NCI-H446 (cell line): ENCODE results near the gene FERD3L.

ENCODE experiments used
- DNase-seq, 2 experiments: peaks; one replicate each; lab custom pipeline; 2025; lab: John Stamatoyannopoulos, UW

FERD3L gene

DNA sequence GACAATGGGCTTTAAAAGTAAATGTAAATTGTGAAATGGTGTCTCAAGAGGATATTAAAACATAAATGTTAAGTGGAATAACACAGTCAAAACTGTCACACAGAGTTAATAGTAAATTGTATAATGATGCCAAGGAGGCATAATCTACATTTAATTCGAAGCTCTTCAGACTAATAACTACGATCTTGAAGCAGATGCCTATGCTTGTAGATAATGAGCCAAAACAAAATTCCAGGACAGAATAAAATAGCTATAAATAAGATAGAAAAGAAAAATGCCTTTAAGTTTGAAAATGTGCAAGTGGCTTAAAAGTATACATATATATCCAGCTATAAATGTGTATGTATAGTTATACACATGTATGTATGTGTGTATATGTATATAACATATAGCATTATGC, 45.3 kb downstream of the FERD3L start:
- DNase-seq, result no peak

DNA sequence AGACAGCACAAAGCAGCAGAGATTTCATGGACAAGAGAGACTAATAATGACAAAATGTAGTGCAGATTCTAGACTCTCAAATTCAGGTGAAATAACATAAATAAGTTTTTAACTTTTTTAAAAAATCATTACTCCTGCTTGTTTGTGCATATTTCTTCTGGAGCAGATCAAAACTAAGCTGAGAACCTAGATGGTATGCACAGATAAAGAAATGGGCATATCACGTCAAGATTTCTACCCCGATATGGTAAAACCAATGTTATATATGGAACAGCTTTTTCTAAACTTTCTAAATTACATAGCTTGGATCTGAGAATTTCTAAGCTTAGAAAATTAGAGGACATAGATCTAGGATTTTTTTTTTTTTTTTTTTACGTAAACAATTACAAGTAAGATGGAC, 46.0 kb downstream of the FERD3L start:
- DNase-seq, result no peak

GRCh38 chr7:19098510-19098909, 46.7 kb downstream of the FERD3L start:
- no peak for DNase-seq

DNA sequence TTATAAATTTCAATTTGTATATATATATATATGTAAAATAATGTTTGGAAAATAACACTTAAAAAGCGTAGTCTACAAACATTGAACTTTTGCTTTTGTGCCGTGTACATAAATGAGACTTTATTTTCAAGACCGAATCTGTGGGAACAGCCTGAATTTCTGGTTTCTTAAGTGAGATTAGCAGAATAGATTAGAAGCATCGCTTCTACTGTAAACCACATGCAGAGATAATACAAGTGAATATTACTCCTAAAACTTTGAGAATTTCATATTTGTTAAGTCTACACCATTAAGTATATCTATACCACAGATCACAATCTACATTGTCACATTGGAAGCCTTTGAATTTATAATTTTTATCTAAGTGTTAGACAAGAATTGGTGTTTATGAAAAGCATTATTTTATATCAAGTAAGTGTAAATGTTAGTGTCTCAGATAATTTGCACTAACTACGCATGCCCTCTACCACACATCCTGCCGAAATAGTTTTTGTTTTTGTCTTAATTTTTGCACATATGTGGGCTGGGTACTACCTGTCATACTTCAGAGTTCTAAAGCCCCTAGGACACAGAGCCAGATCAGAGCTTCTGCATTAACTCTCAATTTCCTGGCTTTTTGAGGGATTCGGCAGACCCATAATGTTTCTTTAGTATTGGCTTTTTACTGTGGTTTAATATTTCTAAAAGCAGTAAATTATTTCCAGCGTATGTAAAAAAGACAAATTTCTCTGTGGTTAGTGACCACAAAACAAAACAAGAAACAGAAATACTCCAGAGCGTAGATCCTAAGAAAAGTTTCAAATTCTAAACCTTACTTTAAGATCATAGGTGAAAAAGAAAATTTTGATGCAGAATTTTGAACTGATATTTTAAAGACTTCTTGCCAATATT, 47.8 kb downstream of the FERD3L start:
- no peak for DNase-seq

DNA sequence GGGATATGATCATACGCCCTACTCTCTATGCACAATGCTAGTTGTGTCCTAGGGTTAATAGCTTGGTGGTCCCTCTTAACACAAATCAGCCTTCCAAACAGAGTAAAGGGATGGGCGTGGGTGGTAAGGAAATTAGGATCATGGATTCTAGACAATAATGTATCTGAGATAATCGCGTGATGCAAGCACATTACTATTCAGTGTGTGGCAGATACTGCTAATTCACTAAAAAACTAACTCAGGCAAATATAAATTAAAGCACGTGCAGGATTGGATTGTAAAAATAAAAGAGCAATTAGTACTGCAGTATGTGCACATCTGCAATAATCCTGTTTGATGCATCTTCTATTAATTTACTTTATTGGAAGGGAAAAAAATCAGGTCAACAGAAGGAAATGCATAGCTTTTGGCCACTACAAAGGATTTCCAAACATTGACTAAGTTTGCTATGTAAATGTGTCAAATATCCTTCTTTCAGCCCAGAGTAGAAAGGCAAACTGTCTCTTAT, 49.8 kb downstream of the FERD3L start:
- no peak for DNase-seq
